Mammary epithelial cell (primary cell): ENCODE data around the gene GYG2.

Experiments
- CTCF ChIP-seq, 2 donors: IDR thresholded peaks in 1 of 2; conservative IDR thresholded peaks in 1 of 2; 2 replicates each; pipeline ENCODE4 v1.5.1; 2011 to 2012; ENCODE audit warnings: inconsistent platforms in 2 of 2, low read length in 2 of 2, mild to moderate bottlenecking in 2 of 2, control low read depth in 1 of 2, low read depth in 1 of 2; ENCODE audit not compliant: insufficient read depth in 1 of 2; ENCODE audit errors: extremely low read depth in 1 of 2
- EZH2 ChIP-seq: IDR thresholded peaks from 2 replicates; pipeline ENCODE4 v1.6.1; 2012; ENCODE audit warnings: low read length, inconsistent platforms, borderline replicate concordance

- TF ChIP-seq CTCF (conservative IDR thresholded peaks at IDR 0.05 in 1 of 2, IDR thresholded peaks at IDR 0.05 in 1 of 2; ENCODE audit: extremely low read depth in 1 of 2, insufficient read depth in 1 of 2, low read depth in 1 of 2, low read length in 2 of 2) (no peak), EZH2 (no peak)
Observed at GRCh38 chrX:2926664-2927275, 98.0 kb downstream of the GYG2 start.
